ENCODE data around the gene WAC. TPM values are rescaled to one million over a fixed set of nuclear protein-coding genes. Genes with fewer than 3 reads are reported as not detected.

WAC gene
- total and polyA plus RNA-seq, 2 experiments from 2014 or later: 59.4 to 116 TPM

GRCh38 chr10:28554009-28554408, 21.1 kb downstream of the WAC start:
- H4K20me1 ChIP-seq (replicated peaks; ENCODE audit: insufficient read depth): peaks cover 78% of the 10 kb centered on the region
- H3F3A ChIP-seq (replicated peaks; ENCODE audit: low read depth): no peaks in the 10 kb centered on the region
- DNase-seq (ENCODE audit: low spot score) (no peak), ATAC-seq (no peak)
- TF ChIP-seq CTCF (conservative IDR thresholded peaks at IDR 0.05; ENCODE audit: low read depth in 2 of 2) (no peak), POLR2AphosphoS5 (IDR thresholded peaks at IDR 0.05; ENCODE audit: low read depth) (no peak), JUNB (IDR thresholded peaks at IDR 0.05; ENCODE audit: unreplicated experiment) (no peak)
- H3K4me3 ChIP-seq: no peak overlapping the region
- no peak overlapping the region for H3K4me3 Mint-ChIP-seq
- H2AFZ ChIP-seq: no peak overlapping the region
- no peaks in the 10 kb centered on the region for H3K9me2 ChIP-seq (ENCODE audit: insufficient read depth)
- H3K4me1 ChIP-seq (ENCODE audit: insufficient read depth): peaks cover 14% of the 10 kb centered on the region
- no peaks in the 10 kb centered on the region for H3K27me3 ChIP-seq (ENCODE audit: insufficient read depth)
- no peak overlapping the region for H3K27ac ChIP-seq (ENCODE audit: low read depth)
- no peaks in the 10 kb centered on the region for H3K9me3 Mint-ChIP-seq
- peaks cover 51% of the 10 kb centered on the region for H3K4me1 Mint-ChIP-seq
- H3K4me2 ChIP-seq: no peak overlapping the region
- H3K79me2 ChIP-seq (replicated peaks; ENCODE audit: insufficient read depth): peaks cover 100% of the 10 kb centered on the region
- H3K27ac Mint-ChIP-seq: no peak overlapping the region
- H3K36me3 ChIP-seq (ENCODE audit: insufficient read depth): no peaks in the 10 kb centered on the region; the same call in 1 of the 2 replicates
- H3K27me3 Mint-ChIP-seq (ENCODE audit: insufficient read depth, low read depth, poor library complexity): peaks cover 7% of the 10 kb centered on the region
- peaks cover 62% of the 10 kb centered on the region for H3K36me3 Mint-ChIP-seq (ENCODE audit: low read depth)

GRCh38 chr10:28554952-28555351, 22.0 kb downstream of the WAC start:
- Mint-ChIP-seq H3K9me3 (no peaks in the 10 kb centered on the region), H3K4me3 (no peak overlapping the region), H3K27me3 (ENCODE audit: insufficient read depth, low read depth, poor library complexity) (peaks cover 7% of the 10 kb centered on the region), H3K27ac (peak overlapping the region; percentile 66), H3K36me3 (ENCODE audit: low read depth) (peaks cover 55% of the 10 kb centered on the region), H3K4me1 (peaks cover 52% of the 10 kb centered on the region)
- Histone ChIP-seq H3K4me1 (ENCODE audit: insufficient read depth) (peaks cover 10% of the 10 kb centered on the region), H3K27me3 (ENCODE audit: insufficient read depth) (no peaks in the 10 kb centered on the region), H3K27ac (ENCODE audit: low read depth) (no peak overlapping the region; the same call in 1 of the 2 replicates), H4K20me1 (replicated peaks; ENCODE audit: insufficient read depth) (peaks cover 69% of the 10 kb centered on the region), H2AFZ (no peak overlapping the region), H3K9me2 (ENCODE audit: insufficient read depth) (no peaks in the 10 kb centered on the region), H3K4me3 (no peak overlapping the region), H3K4me2 (no peak overlapping the region), H3K36me3 (ENCODE audit: insufficient read depth) (no peaks in the 10 kb centered on the region; the same call in 1 of the 2 replicates), H3F3A (replicated peaks; ENCODE audit: low read depth) (no peaks in the 10 kb centered on the region), H3K79me2 (replicated peaks; ENCODE audit: insufficient read depth) (peaks cover 100% of the 10 kb centered on the region)
- ATAC-seq: no peak
- DNase-seq (ENCODE audit: low spot score): no peak
- TF ChIP-seq CTCF (conservative IDR thresholded peaks at IDR 0.05; ENCODE audit: low read depth in 2 of 2): no peak
- TF ChIP-seq REST (IDR thresholded peaks at IDR 0.05; ENCODE audit: unreplicated experiment): no peak
